HCT116 (cell line): ENCODE data around the gene TSPAN16. TPM values are rescaled to one million over a fixed set of nuclear protein-coding genes. Genes with fewer than 3 reads are reported as not detected.

ENCODE experiments used
- ATAC-seq: fragments of 200-7000 bp; cut with Tn5 transposase; 2 replicates; pipeline ENCODE4 v1.9.1; 2020; ENCODE audit warnings: mild to moderate bottlenecking, moderate library complexity
- BruUV-seq: library from RNA; stranded (reverse); fragments of 400-500 nt; replicated peaks from 2 replicates; lab custom pipeline; 2021; lab: Mats Ljungman, UMichigan
- CTCF ChIA-PET: fragments of 300-600 bp; sonication (Branson Sonifier 250); formaldehyde crosslinking; loops from one replicate; lab custom pipeline; 2021; ENCODE audit warnings: antibody characterized with exemption; lab: Charles Lee
- POLR2A ChIA-PET: fragments of 300-600, 350-600 bp; sonication (Branson Sonifier 250); formaldehyde crosslinking; loops from one replicate; lab custom pipeline; 2021; ENCODE audit warnings: antibody characterized with exemption; lab: Charles Lee
- RAD21 ChIA-PET, 2 experiments: fragments of 300-600 bp; sonication (Branson Sonifier 250); formaldehyde crosslinking; loops; one replicate each; lab custom pipeline; 2023; ENCODE audit warnings: low total read pairs in 2 of 2; ENCODE audit not compliant: uncharacterized antibody in 2 of 2, unreplicated experiment in 2 of 2, low non-redundant PET in 1 of 2; lab: Charles Lee
- DNase-seq: peaks from one replicate; pipeline ENCODE4 v3.0.0-alpha.2; 2010; ENCODE audit warnings: low read depth, low spot score
- H2AFZ ChIP-seq: fragments of 200-600 bp; shearing (Covaris generic), sonication (generic); 2 replicates; pipeline ENCODE4 v1.6.1; 2017; ENCODE audit warnings: low read depth, mixed run types, mixed read lengths, antibody characterized with exemption, low read length; ENCODE audit not compliant: poor library complexity, severe bottlenecking
- H3K27ac ChIP-seq: 2 replicates; pipeline ENCODE4 v1.5.1; 2012; ENCODE audit warnings: low read depth, low read length
- H3K27me3 ChIP-seq: fragments of 200-600 bp; sonication (generic); 2 replicates; pipeline ENCODE4 v1.6.1; 2016; ENCODE audit warnings: mixed run types, low read length, mixed read lengths; ENCODE audit not compliant: insufficient read depth
- H3K36me3 ChIP-seq, 2 experiments: fragments of 200-500 bp in 1 of 2; fragments of 200-600 bp in 1 of 2; sonication (Bioruptor generic) in 1 of 2; sonication (generic) in 1 of 2; 2 replicates each; pipeline versions ENCODE4 v1.5.1 to v1.6.1; 2014 to 2016; ENCODE audit warnings: low read length in 2 of 2, inconsistent platforms in 1 of 2, mixed read lengths in 1 of 2, mixed run types in 1 of 2; ENCODE audit not compliant: insufficient read depth in 2 of 2, control insufficient read depth in 1 of 2
- H3K4me1 ChIP-seq, 2 experiments: fragments of 200-600 bp in 1 of 2; sonication (generic) in 1 of 2; 2 replicates each; pipeline versions ENCODE4 v1.5.1 to v1.6.1; 2012 to 2017; ENCODE audit warnings: low read length in 2 of 2, inconsistent platforms in 1 of 2, mild to moderate bottlenecking in 1 of 2, mixed read lengths in 1 of 2, mixed run types in 1 of 2, moderate library complexity in 1 of 2; ENCODE audit not compliant: insufficient read depth in 2 of 2, control insufficient read depth in 1 of 2
- H3K4me2 ChIP-seq: fragments of 200-600 bp; sonication (generic); 2 replicates; pipeline ENCODE4 v1.6.1; 2017; ENCODE audit warnings: mixed run types, low read length, mixed read lengths
- H3K4me3 ChIP-seq, 2 experiments: fragments of 200-600 bp in 1 of 2; sonication (generic) in 1 of 2; replicated peaks in 1 of 2; 2 replicates each; pipeline ENCODE4 v1.5.1; 2011 to 2016; ENCODE audit warnings: low read length in 2 of 2, control low read depth in 1 of 2, low read depth in 1 of 2, mild to moderate bottlenecking in 1 of 2, mixed read lengths in 1 of 2, mixed run types in 1 of 2
- H3K79me2 ChIP-seq: fragments of 200-600 bp; sonication (generic); 2 replicates; pipeline ENCODE4 v1.6.1; 2017; ENCODE audit warnings: mild to moderate bottlenecking, mixed run types, low read length, moderate library complexity, mixed read lengths; ENCODE audit not compliant: insufficient read depth
- H3K9ac ChIP-seq: fragments of 200-600 bp; sonication (generic); 2 replicates; pipeline ENCODE4 v1.6.1; 2016; ENCODE audit warnings: low read length, mixed read lengths
- H3K9me2 ChIP-seq: fragments of 200-600 bp; sonication (generic), shearing (Covaris generic); 2 replicates; pipeline ENCODE4 v1.6.1; 2017; ENCODE audit warnings: mixed run types, mild to moderate bottlenecking, moderate library complexity; ENCODE audit not compliant: insufficient read depth
- H3K9me3 ChIP-seq, 2 experiments: fragments of 200-500 bp in 1 of 2; fragments of 200-600 bp in 1 of 2; sonication (Bioruptor generic) in 1 of 2; sonication (generic) in 1 of 2; 2 replicates each; pipeline ENCODE4 v1.6.1; 2014 to 2017; ENCODE audit warnings: low read length in 2 of 2, mixed read lengths in 2 of 2, inconsistent platforms in 1 of 2, low read depth in 1 of 2, mild to moderate bottlenecking in 1 of 2, mixed run types in 1 of 2, moderate library complexity in 1 of 2; ENCODE audit not compliant: control insufficient read depth in 1 of 2, insufficient read depth in 1 of 2
- H4K20me1 ChIP-seq: fragments of 200-600 bp; sonication (generic), shearing (Covaris generic); 2 replicates; pipeline ENCODE4 v1.6.1; 2017; ENCODE audit warnings: mixed run types, mild to moderate bottlenecking, moderate library complexity; ENCODE audit not compliant: insufficient read depth
- CEBPB ChIP-seq: IDR thresholded peaks from 2 replicates; pipeline ENCODE4 v1.6.1; 2012; ENCODE audit warnings: low read depth
- ELF1 ChIP-seq: IDR thresholded peaks from 2 replicates; pipeline ENCODE4 v1.6.1; 2012; ENCODE audit warnings: low read depth, borderline replicate concordance
- EZH2phosphoT487 ChIP-seq: fragments of 200-600 bp; IDR thresholded peaks from 2 replicates; pipeline ENCODE4 v1.6.1; 2018; ENCODE audit warnings: antibody characterized with exemption, borderline replicate concordance
- FOSL1 ChIP-seq: IDR thresholded peaks from 2 replicates; pipeline ENCODE4 v1.6.1; 2012; ENCODE audit warnings: low read depth
- POLR2AphosphoS5 ChIP-seq: IDR thresholded peaks from 2 replicates; pipeline ENCODE4 v1.6.1; 2011; ENCODE audit warnings: mild to moderate bottlenecking, low read depth, low read length, moderate library complexity
- SIN3A ChIP-seq: IDR thresholded peaks from 2 replicates; pipeline ENCODE4 v1.6.1; 2012; ENCODE audit warnings: low read depth
- SRF ChIP-seq: IDR thresholded peaks from 2 replicates; pipeline ENCODE4 v1.6.1; 2012; ENCODE audit warnings: low read depth
- TCF7L2 ChIP-seq: IDR thresholded peaks from 2 replicates; pipeline ENCODE4 v1.7.0; 2011; ENCODE audit warnings: borderline replicate concordance, inconsistent platforms; ENCODE audit not compliant: insufficient read depth, insufficient read length; ENCODE audit errors: extremely low read depth
- YY1 ChIP-seq: IDR thresholded peaks from 2 replicates; pipeline ENCODE4 v1.6.1; 2011; ENCODE audit warnings: low read length, low read depth, moderate library complexity, mild to moderate bottlenecking; ENCODE audit not compliant: insufficient replicate concordance; ENCODE audit errors: extremely low read depth
- intact Hi-C: fragments of 100-400 bp; cut with micrococcal nuclease; formaldehyde crosslinking; loops from 2 replicates; pipeline ENCODE4 v1.10.0; 2022
- total RNA-seq: library from RNA; stranded (reverse); gene quantifications from one replicate; pipeline ENCODE4 v1.2.1, GENCODE V29; 2021; ENCODE audit not compliant: unreplicated experiment
- TF ChIP-seq, protein P1 (sequence below): IDR thresholded peaks from 2 replicates; pipeline ENCODE4 v1.6.1; 2011; ENCODE audit warnings: mild to moderate bottlenecking, low read length, moderate library complexity; ENCODE audit not compliant: insufficient replicate concordance; ENCODE audit errors: extremely low read depth
- TF ChIP-seq, protein P2 (sequence below): IDR thresholded peaks from 2 replicates; pipeline ENCODE4 v1.6.1; 2012; ENCODE audit warnings: low read depth

Gene TSPAN16
- total RNA-seq, 1 experiment from 2014 or later = not detected

DNA sequence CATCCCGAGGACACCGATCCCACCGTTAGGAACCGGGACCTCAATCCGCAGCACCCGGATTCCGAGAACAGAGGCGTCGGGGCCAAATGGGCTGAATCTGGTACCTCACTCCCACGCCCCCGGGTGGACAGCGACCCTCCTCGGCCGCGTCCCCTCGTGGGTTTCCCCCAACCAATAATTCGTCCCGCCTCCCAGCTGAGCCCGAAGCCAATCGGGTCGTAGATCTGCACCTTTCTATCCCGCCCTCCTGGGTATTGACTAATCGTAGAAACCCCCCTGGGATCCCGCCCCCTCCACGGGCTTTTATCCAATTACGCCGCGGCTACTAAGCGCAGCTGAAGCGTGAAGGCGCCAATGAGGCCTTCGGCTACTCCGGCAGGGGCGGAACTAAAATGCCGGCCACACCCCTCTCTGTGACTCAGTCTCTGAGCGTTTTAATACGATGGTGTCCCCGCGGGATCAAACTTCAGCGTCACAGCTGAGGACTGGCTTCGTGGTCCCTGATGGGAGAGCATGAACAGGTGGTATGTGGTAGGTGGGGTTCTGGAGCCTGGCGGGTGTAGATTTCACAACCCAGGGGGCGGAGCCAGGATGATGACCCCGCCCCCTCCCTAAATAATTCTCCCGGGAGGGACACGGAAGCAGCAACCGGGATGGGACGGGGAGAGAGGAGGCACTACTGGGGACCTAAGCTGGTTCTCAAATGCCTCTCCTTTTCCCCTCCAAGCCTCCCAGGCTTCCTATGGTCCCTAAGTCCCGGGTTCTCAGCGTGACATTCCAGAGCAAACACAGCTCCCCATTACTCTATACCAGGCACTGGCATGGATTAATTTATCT lies 50.4 kb downstream of the TSPAN16 start, which contains the start of the genes CCDC159 and TMEM205 (continued):
- TF ChIP-seq, protein P1, sequence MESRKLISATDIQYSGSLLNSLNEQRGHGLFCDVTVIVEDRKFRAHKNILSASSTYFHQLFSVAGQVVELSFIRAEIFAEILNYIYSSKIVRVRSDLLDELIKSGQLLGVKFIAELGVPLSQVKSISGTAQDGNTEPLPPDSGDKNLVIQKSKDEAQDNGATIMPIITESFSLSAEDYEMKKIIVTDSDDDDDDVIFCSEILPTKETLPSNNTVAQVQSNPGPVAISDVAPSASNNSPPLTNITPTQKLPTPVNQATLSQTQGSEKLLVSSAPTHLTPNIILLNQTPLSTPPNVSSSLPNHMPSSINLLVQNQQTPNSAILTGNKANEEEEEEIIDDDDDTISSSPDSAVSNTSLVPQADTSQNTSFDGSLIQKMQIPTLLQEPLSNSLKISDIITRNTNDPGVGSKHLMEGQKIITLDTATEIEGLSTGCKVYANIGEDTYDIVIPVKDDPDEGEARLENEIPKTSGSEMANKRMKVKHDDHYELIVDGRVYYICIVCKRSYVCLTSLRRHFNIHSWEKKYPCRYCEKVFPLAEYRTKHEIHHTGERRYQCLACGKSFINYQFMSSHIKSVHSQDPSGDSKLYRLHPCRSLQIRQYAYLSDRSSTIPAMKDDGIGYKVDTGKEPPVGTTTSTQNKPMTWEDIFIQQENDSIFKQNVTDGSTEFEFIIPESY = peak; percentile 75
- no peak; the same call in none of the 2 replicates for TF ChIP-seq FOSL1
- TF ChIP-seq CEBPB = peak; percentile 98
- TF ChIP-seq, all 23 proteins: peak for 10

DNA sequence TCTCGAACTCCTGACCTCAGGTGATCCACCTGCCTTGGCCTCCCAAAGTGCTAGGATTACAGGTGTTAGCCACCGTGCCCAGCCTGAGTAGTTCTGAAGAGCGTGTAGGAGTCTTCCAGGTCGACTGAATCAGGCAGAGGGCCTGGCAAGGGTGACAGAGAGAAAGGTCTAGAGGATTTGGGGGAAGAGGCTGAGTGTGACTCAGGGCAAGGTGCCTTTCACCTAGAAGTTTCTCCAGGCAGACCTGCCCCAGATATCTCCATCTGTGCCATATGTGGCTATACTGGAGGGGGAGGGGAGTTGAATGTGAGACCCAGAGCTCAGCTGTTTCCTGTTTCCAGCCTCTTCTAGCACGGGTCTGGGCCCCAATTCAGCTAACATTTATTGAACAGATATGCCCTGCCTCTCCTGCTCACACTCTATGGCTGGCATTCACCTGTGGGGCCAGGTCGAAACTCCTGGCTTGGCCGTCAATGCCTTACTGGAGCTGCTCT lies 51.6 kb downstream of the TSPAN16 start:
- TF ChIP-seq ELF1 (no peak), SRF (no peak), FOSL1 (no peak), CEBPB (no peak), EZH2phosphoT487 (no peak), POLR2AphosphoS5 (no peak), TCF7L2 (no peak), YY1 (no peak), SIN3A (no peak)
- TF ChIP-seq, protein P2, sequence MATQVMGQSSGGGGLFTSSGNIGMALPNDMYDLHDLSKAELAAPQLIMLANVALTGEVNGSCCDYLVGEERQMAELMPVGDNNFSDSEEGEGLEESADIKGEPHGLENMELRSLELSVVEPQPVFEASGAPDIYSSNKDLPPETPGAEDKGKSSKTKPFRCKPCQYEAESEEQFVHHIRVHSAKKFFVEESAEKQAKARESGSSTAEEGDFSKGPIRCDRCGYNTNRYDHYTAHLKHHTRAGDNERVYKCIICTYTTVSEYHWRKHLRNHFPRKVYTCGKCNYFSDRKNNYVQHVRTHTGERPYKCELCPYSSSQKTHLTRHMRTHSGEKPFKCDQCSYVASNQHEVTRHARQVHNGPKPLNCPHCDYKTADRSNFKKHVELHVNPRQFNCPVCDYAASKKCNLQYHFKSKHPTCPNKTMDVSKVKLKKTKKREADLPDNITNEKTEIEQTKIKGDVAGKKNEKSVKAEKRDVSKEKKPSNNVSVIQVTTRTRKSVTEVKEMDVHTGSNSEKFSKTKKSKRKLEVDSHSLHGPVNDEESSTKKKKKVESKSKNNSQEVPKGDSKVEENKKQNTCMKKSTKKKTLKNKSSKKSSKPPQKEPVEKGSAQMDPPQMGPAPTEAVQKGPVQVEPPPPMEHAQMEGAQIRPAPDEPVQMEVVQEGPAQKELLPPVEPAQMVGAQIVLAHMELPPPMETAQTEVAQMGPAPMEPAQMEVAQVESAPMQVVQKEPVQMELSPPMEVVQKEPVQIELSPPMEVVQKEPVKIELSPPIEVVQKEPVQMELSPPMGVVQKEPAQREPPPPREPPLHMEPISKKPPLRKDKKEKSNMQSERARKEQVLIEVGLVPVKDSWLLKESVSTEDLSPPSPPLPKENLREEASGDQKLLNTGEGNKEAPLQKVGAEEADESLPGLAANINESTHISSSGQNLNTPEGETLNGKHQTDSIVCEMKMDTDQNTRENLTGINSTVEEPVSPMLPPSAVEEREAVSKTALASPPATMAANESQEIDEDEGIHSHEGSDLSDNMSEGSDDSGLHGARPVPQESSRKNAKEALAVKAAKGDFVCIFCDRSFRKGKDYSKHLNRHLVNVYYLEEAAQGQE = no peak
- TF ChIP-seq, protein P1 = no peak
- TF ChIP-seq, all 23 proteins: peak for 0
- CTCF ChIA-PET = interaction anchor here (2.4 kb wide), 1 partner anchor 36 kb away, joined by 8 read pairs; the partner anchor contains the start of gene EPOR
- Histone ChIP-seq H2AFZ (no peak overlapping the region), H3K9ac (no peak overlapping the region), H3K4me3 (no peak overlapping the region), H3K27me3 (no peaks in the 10 kb centered on the region), H4K20me1 (no peaks in the 10 kb centered on the region), H3K9me3 (peaks cover 3 to 10% of the 10 kb centered on the region in 2 experiments; a peak in 2 of 4 replicates), H3K4me2 (peak overlapping the region; percentile 94), H3K4me1 (peaks cover 25 to 51% of the 10 kb centered on the region in 2 experiments), H3K36me3 (no peaks in the 10 kb centered on the region), H3K27ac (peak overlapping the region; percentile 67; the same call in 1 of the 2 replicates), H3K9me2 (no peaks in the 10 kb centered on the region), H3K79me2 (0 out of 2 replicates have a peak, but pooled peaks cover 9% of the 10 kb centered on the region)
- intact Hi-C loops = no loop called here
- no TSS peak for BruUV-seq
- ATAC-seq (no peak), DNase-seq (no peak)
- RAD21 ChIA-PET = no interaction called here
- POLR2A ChIA-PET = interaction anchor here (2.4 kb wide), 1 partner anchor 34 kb away, joined by 15 read pairs; no protein-coding TSS in a partner anchor
